HL-60 (cell line): ENCODE data around the gene GJB2.

Experiments
- DNase-seq, 2 experiments: peaks; one replicate each; pipeline ENCODE4 v3.0.0-alpha.2; 2010 to 2020; ENCODE audit warnings: low read depth in 1 of 2, low spot score in 1 of 2
- H3K27ac ChIP-seq: fragments of 250-450 bp; sonication (Bioruptor Pico); replicated peaks from 2 replicates; pipeline ENCODE4 v1.5.1; 2020; ENCODE audit warnings: mild to moderate bottlenecking, moderate library complexity
- H3K27me3 ChIP-seq: fragments of 250-450 bp; sonication (Bioruptor Pico); 2 replicates; pipeline ENCODE4 v1.5.1; 2021; ENCODE audit warnings: mild to moderate bottlenecking, moderate library complexity; ENCODE audit not compliant: insufficient read depth, poor library complexity, severe bottlenecking
- H3K4me3 ChIP-seq: replicated peaks from 2 replicates; pipeline ENCODE4 v1.5.1; 2011; ENCODE audit warnings: mild to moderate bottlenecking, control low read depth, low read length; ENCODE audit not compliant: insufficient read depth
- GABPA ChIP-seq: IDR thresholded peaks from 2 replicates; pipeline ENCODE4 v1.6.1; 2012; ENCODE audit warnings: low read depth
- POLR2AphosphoS5 ChIP-seq: IDR thresholded peaks from 2 replicates; pipeline ENCODE4 v1.6.1; 2012; ENCODE audit warnings: low read depth
- SPI1 ChIP-seq: IDR thresholded peaks from 2 replicates; pipeline ENCODE4 v1.6.1; 2012; ENCODE audit warnings: low read depth, mild to moderate bottlenecking, borderline replicate concordance
- TF ChIP-seq, protein P1 (sequence below): IDR thresholded peaks from one replicate; pipeline ENCODE4 v1.5.1; 2011; ENCODE audit warnings: low read length, control low read depth, inconsistent platforms; ENCODE audit not compliant: insufficient read depth
- TF ChIP-seq, protein P2 (sequence below): IDR thresholded peaks from 2 replicates; pipeline ENCODE4 v1.6.1; 2012; ENCODE audit warnings: low read depth; ENCODE audit not compliant: insufficient replicate concordance

The GJB2 gene

DNA sequence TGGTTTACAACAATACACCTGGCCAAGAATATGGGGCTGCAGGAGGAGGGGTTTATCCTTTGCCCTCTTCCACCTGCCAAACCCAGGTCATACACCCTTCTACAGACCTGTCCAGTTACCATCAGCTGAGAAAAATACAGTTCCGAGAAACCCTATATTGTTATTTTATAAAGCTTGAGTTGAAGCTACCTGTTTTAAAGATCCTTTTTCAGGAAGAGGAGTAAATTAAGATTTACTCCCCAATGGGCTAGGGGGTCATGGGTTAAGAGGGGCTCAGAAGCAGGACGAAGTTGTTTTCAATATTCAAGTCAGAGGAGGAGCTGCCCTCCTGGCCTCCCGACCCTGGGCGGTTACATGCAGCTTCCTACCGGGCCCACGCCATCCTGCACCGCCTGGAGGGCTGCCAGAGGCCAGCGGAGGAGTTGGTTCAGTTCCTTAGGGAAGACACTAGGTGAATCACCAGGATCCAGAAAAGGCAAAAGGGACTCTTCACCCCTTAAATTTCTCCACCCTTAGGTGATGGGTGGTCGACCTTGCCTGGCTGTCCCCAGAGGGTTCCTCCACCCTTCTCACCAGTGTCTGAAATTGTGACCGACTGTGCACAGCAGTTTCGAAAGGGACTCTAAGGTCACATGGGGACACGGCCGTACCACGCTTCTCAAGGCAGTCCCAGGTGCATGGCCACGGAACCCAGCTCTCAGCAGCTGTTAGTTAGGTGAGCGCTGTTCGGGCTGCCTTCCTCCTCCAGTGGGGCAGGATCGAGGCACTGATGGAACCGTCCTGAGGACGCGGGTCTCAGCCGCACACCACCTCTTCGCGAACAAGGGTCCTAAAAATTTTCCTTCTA lies 1.2 kb downstream of the GJB2 start:
- TF ChIP-seq, protein P1, sequence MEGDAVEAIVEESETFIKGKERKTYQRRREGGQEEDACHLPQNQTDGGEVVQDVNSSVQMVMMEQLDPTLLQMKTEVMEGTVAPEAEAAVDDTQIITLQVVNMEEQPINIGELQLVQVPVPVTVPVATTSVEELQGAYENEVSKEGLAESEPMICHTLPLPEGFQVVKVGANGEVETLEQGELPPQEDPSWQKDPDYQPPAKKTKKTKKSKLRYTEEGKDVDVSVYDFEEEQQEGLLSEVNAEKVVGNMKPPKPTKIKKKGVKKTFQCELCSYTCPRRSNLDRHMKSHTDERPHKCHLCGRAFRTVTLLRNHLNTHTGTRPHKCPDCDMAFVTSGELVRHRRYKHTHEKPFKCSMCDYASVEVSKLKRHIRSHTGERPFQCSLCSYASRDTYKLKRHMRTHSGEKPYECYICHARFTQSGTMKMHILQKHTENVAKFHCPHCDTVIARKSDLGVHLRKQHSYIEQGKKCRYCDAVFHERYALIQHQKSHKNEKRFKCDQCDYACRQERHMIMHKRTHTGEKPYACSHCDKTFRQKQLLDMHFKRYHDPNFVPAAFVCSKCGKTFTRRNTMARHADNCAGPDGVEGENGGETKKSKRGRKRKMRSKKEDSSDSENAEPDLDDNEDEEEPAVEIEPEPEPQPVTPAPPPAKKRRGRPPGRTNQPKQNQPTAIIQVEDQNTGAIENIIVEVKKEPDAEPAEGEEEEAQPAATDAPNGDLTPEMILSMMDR, result no peak
- TF ChIP-seq GABPA (no peak), SPI1 (no peak), POLR2AphosphoS5 (no peak)
- TF ChIP-seq, protein P2, sequence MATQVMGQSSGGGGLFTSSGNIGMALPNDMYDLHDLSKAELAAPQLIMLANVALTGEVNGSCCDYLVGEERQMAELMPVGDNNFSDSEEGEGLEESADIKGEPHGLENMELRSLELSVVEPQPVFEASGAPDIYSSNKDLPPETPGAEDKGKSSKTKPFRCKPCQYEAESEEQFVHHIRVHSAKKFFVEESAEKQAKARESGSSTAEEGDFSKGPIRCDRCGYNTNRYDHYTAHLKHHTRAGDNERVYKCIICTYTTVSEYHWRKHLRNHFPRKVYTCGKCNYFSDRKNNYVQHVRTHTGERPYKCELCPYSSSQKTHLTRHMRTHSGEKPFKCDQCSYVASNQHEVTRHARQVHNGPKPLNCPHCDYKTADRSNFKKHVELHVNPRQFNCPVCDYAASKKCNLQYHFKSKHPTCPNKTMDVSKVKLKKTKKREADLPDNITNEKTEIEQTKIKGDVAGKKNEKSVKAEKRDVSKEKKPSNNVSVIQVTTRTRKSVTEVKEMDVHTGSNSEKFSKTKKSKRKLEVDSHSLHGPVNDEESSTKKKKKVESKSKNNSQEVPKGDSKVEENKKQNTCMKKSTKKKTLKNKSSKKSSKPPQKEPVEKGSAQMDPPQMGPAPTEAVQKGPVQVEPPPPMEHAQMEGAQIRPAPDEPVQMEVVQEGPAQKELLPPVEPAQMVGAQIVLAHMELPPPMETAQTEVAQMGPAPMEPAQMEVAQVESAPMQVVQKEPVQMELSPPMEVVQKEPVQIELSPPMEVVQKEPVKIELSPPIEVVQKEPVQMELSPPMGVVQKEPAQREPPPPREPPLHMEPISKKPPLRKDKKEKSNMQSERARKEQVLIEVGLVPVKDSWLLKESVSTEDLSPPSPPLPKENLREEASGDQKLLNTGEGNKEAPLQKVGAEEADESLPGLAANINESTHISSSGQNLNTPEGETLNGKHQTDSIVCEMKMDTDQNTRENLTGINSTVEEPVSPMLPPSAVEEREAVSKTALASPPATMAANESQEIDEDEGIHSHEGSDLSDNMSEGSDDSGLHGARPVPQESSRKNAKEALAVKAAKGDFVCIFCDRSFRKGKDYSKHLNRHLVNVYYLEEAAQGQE, result no peak
- H3K4me3 ChIP-seq, result no peak overlapping the region; the same call in 1 of the 2 replicates
- no peak overlapping the region for H3K27ac ChIP-seq
- peak in 1 of 2 experiments; percentile 33 for DNase-seq
- peaks cover 20% of the 10 kb centered on the region for H3K27me3 ChIP-seq

DNA sequence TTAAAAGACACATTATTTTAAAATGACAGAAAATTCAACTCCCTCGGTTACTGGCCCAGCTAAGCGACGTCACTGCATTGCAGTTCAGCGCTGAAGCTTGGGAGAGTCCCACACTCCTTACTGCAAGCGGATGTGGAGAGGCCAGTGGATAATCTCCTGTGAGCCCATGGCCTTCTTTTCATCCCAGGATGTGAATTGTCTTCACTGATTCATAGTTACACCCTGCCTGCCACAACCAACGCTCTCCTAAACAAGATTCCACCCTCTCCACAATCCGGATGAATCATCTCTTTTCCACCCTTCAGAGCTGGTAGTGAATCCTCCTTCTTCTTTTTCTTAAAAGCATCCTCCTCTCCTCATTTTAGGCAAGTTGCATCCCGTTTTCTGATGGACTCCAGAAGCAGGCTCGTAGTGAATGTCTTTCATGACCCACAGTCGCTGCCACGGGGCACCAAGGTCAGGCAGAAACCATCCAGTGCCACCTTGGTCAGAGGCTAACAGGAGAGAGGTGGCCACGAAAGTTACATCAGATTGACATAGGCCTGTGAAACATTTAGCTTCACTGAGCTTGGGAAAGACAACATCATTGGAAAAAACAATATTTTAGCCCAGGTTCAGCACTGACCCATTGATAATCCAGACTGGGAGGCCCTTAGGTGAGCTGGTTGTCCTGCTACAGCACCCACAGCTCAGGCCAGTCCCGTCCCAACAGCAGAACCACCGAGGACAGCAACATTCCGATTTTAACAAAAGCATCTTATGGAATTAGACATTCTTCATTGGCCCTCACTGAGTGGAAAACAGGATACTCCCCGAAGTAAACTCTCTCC lies 2.0 kb downstream of the GJB2 start:
- DNase-seq, result no peak
- H3K27me3 ChIP-seq, result peaks cover 19% of the 10 kb centered on the region
- TF ChIP-seq, protein P1, result no peak
- no peak for TF ChIP-seq GABPA
- TF ChIP-seq SPI1, result no peak
- TF ChIP-seq, protein P2, result no peak
- TF ChIP-seq POLR2AphosphoS5, result no peak
- H3K4me3 ChIP-seq, result no peak overlapping the region
- H3K27ac ChIP-seq, result no peak overlapping the region

DNA sequence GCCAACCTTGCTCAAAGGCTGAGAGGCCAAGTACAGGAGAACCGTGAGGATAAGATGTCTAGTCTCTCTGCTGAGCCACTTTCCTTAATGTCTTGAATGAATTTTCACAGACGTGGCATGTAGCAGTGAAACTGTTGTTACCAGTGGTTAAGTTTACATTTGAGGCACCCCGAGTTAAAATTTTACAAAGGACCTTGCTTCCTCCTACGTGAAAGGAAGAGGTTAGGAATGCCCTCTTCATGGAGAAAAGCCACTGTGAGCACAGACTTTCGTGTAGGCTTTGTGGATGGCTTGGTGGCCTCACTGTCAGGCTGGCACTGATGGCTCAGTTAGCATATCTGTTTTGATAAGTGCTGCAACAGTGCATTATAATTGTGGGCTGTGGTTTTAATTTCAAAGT lies 2.7 kb downstream of the GJB2 start:
- Histone ChIP-seq H3K27ac (no peak overlapping the region), H3K4me3 (no peak overlapping the region), H3K27me3 (peaks cover 15% of the 10 kb centered on the region)
- TF ChIP-seq, protein P2, result no peak
- TF ChIP-seq, protein P1, result no peak
- TF ChIP-seq SPI1, result no peak
- no peak for TF ChIP-seq POLR2AphosphoS5
- TF ChIP-seq GABPA, result no peak
- no peak for DNase-seq
